Thymus (tissue), 11 donors: ENCODE data around the gene PLK3. TPM values are rescaled to one million over a fixed set of nuclear protein-coding genes. Genes with fewer than 3 reads are reported as not detected.
A peak's percentile ranks its signal among the peaks of the same experiment; 100 is the strongest.

ENCODE experiments used
- DNase-seq, 9 donors: peaks; one replicate each; pipeline ENCODE4 v3.0.0-alpha.2; 2013; ENCODE audit warnings: low spot score in 9 of 9, low read depth in 6 of 9, missing footprints in 1 of 9
- H3K27ac ChIP-seq, 2 donors: one replicate each; pipeline ENCODE4 v1.5.1; 2013; ENCODE audit warnings: control low read depth in 1 of 2, low read depth in 1 of 2, low read length in 1 of 2, mild to moderate bottlenecking in 1 of 2, moderate library complexity in 1 of 2
- H3K27me3 ChIP-seq, 2 donors: one replicate each; pipeline ENCODE4 v1.5.1; 2013; ENCODE audit warnings: low read length in 1 of 2; ENCODE audit not compliant: control insufficient read depth in 2 of 2, insufficient read depth in 1 of 2
- H3K36me3 ChIP-seq, 2 donors: one replicate each; pipeline ENCODE4 v1.5.1; 2013; ENCODE audit warnings: low read length in 1 of 2, mild to moderate bottlenecking in 1 of 2, moderate library complexity in 1 of 2; ENCODE audit not compliant: control insufficient read depth in 2 of 2, insufficient read depth in 2 of 2
- H3K4me1 ChIP-seq, 2 donors: one replicate each; pipeline ENCODE4 v1.5.1; 2013; ENCODE audit warnings: low read length in 2 of 2; ENCODE audit not compliant: control insufficient read depth in 2 of 2, insufficient read depth in 2 of 2
- H3K4me3 ChIP-seq, 2 donors: one replicate each; pipeline ENCODE4 v1.5.1; 2013; ENCODE audit warnings: low read length in 2 of 2, control low read depth in 1 of 2, mild to moderate bottlenecking in 1 of 2
- H3K9me3 ChIP-seq, 2 donors: one replicate each; pipeline ENCODE4 v1.5.1; 2013; ENCODE audit warnings: low read length in 1 of 2, mild to moderate bottlenecking in 1 of 2; ENCODE audit not compliant: control insufficient read depth in 2 of 2, insufficient read depth in 1 of 2
- WGBS: extraction: QIAGEN DNeasy Blood & Tissue Kit; methylation state at CpG from one replicate; pipeline ENCODE4 v1.1.7; 2013; 5-methylcytosine and 5-hydroxymethylcytosine counted together
- polyA plus RNA-seq: library from polyadenylated mRNA; stranded (reverse); fragments of 200-250 nt; gene quantifications from one replicate; pipeline ENCODE4 v1.2.3, GENCODE V29; 2013
- total RNA-seq: library from RNA; stranded (reverse); fragments of 120-200 nt; gene quantifications from one replicate; pipeline ENCODE4 v1.2.4, GENCODE V29; 2013
- donor health status: healthy.

Gene PLK3
- total and polyA plus RNA-seq, 2 donors: 10.1 to 32.9 TPM

DNA sequence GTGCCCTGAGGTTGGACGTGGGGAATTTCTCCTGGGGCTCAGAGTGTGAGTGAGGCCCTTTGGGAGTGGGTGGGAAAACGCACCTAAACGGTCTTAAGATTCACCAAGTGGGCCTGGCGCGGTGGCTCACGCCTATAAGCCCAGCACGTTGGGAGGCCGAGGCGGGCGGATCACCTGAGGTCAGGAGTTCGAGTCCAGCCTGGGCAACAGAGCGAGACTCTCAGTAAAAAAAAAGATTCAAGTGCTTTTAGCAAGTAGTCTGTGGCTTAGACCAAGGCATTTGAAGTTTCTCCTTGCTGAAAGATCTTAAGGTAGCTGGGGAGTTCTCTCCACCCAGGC, 23.5 kb upstream of the PLK3 start:
- no peak for DNase-seq
- Histone ChIP-seq H3K4me3 (peak overlapping the region; percentile 73 to 87), H3K36me3 (peaks cover 37 to 48% of the 10 kb centered on the region in 2 donors), H3K4me1 (peaks cover 12 to 30% of the 10 kb centered on the region in 2 donors), H3K27ac (peak overlapping the region; percentile 64 to 91), H3K9me3 (no peaks in the 10 kb centered on the region), H3K27me3 (no peaks in the 10 kb centered on the region)
- 78% methylated on average over 12 of the region's 12 CpGs for WGBS

DNA sequence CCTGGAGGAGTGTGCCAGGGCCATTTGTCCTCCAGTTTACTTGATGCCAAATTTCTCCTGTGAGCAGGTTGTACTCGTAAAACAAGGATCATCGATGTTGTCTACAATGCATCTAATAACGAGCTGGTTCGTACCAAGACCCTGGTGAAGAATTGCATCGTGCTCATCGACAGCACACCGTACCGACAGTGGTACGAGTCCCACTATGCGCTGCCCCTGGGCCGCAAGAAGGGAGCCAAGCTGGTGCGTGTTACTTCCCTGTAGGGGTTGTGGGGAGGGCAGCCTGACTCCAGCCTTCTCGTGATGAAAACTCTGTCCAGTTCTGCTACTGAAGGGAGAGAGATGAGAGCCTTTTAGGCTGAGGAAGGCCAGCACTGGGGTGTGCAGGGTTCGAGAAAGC, 22.6 kb upstream of the PLK3 start:
- Histone ChIP-seq H3K36me3 (peaks cover 37 to 53% of the 10 kb centered on the region in 2 donors), H3K27me3 (no peaks in the 10 kb centered on the region), H3K4me3 (no peak overlapping the region), H3K4me1 (peaks cover 12 to 30% of the 10 kb centered on the region in 2 donors), H3K9me3 (no peaks in the 10 kb centered on the region), H3K27ac (no peak overlapping the region)
- 96% methylated on average over 14 of the region's 14 CpGs for WGBS
- no peak for DNase-seq

- Histone ChIP-seq H3K4me3 (no peak overlapping the region), H3K27me3 (no peaks in the 10 kb centered on the region), H3K4me1 (peaks cover 12 to 30% of the 10 kb centered on the region in 2 donors), H3K9me3 (no peaks in the 10 kb centered on the region), H3K27ac (no peak overlapping the region), H3K36me3 (peaks cover 37 to 53% of the 10 kb centered on the region in 2 donors)
- 90% methylated on average over 13 of the region's 13 CpGs for WGBS
- DNase-seq: no peak
Measured at GRCh38 chr1:44777969-44778635, 22.1 kb upstream of the PLK3 start.

- H3K27me3 ChIP-seq: no peaks in the 10 kb centered on the region
- no peak overlapping the region for H3K27ac ChIP-seq
- DNase-seq: no peak
- peaks cover 16 to 34% of the 10 kb centered on the region in 2 donors for H3K4me1 ChIP-seq
- H3K9me3 ChIP-seq: no peaks in the 10 kb centered on the region
- no peak overlapping the region for H3K4me3 ChIP-seq
- H3K36me3 ChIP-seq: peaks cover 37 to 53% of the 10 kb centered on the region in 2 donors
- WGBS: 98% methylated on average over 6 of the region's 6 CpGs
Measured at GRCh38 chr1:44778705-44779576, 21.2 kb upstream of the PLK3 start.

DNA sequence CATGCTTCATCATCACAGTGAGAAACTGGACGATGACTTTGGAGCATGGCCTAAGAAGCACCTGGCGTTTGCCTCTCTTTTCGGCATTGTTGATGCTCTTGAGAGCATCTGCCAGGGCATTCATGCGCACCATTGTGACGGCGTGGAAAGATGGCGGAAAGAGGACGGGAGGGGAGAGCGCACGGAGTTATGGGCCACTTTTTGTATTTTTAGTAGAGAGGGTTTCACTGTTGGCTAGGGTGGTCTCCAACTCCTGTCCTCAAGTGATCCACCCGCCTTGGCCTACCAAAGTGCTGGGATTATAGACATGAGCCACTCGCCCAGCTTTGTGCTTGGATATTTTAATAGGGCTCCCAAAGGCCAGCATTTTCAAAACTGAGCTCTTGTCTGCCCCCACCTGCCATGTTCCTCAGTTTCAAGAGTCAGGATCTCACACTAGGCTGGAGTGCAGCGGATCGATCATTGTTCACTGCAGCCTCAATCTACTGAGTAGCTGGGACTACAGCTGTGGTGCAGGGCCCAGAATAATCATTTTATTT, 19.5 kb upstream of the PLK3 start:
- DNase-seq: no peak
- whole genome bisulfite sequencing: 98% methylated on average over 14 of the region's 14 CpGs
- Histone ChIP-seq H3K27me3 (no peaks in the 10 kb centered on the region), H3K27ac (no peak overlapping the region), H3K4me1 (peaks cover 26 to 42% of the 10 kb centered on the region in 2 donors), H3K4me3 (no peak overlapping the region), H3K36me3 (peaks cover 37 to 53% of the 10 kb centered on the region in 2 donors), H3K9me3 (no peaks in the 10 kb centered on the region)

DNA sequence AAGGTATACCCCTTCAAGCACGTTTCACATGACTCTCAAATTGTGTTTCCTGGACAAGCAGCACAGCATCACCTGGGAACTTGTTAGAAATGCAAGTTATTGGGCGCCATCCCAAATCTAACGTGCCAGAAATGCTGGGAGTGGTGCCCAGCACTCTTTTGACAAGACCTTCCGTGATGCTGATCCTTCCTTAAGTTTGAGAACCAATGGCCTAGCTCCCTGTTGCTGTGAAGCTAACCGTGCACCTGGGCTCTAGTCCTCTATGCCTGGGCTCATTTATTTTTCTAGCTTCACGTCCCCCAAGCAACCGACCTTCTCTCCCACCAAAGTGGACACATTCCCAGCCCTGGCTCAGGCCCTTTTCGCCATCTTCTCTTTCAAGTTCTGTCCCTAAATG, 16.5 kb upstream of the PLK3 start:
- Histone ChIP-seq H3K27me3 (peaks cover 0 to 3% of the 10 kb centered on the region in 2 donors), H3K4me1 (peaks cover 18 to 30% of the 10 kb centered on the region in 2 donors), H3K9me3 (no peaks in the 10 kb centered on the region), H3K36me3 (peaks cover 16 to 30% of the 10 kb centered on the region in 2 donors), H3K27ac (peak overlapping the region in 1 of 2 donors; percentile 36), H3K4me3 (peak overlapping the region; percentile 38 to 63)
- DNase-seq: no peak
- 63% methylated on average over 8 of the region's 8 CpGs for WGBS

GRCh38 chr1:44784094-44785028, 15.8 kb upstream of the PLK3 start:
- peak overlapping the region in 1 of 2 donors; percentile 44 for H3K27ac ChIP-seq
- 15% methylated on average over 71 of the region's 71 CpGs for WGBS

GRCh38 chr1:44785029-44785380, 15.2 kb upstream of the PLK3 start:
- 88% methylated on average over 6 of the region's 6 CpGs for WGBS
- Histone ChIP-seq H3K36me3 (peaks cover 11 to 19% of the 10 kb centered on the region in 2 donors), H3K9me3 (no peaks in the 10 kb centered on the region), H3K27me3 (peaks cover 0 to 3% of the 10 kb centered on the region in 2 donors), H3K27ac (no peak overlapping the region), H3K4me3 (no peak overlapping the region), H3K4me1 (peaks cover 18 to 30% of the 10 kb centered on the region in 2 donors)
- DNase-seq: no peak

More at GRCh38 chr1:44784094-44785028, 15.8 kb upstream of the PLK3 start:
- Histone ChIP-seq H3K4me1 (peaks cover 18 to 30% of the 10 kb centered on the region in 2 donors), H3K36me3 (peaks cover 11 to 24% of the 10 kb centered on the region in 2 donors), H3K9me3 (no peaks in the 10 kb centered on the region), H3K4me3 (peak overlapping the region; percentile 38 to 63), H3K27me3 (peaks cover 0 to 3% of the 10 kb centered on the region in 2 donors)
- peak in 1 of 9 donors; percentile 35 for DNase-seq
